Measurements from ENCODE around the gene TMEM72.
A peak's percentile ranks its signal among the peaks of the same experiment; 100 is the strongest.

TMEM72 gene

GRCh38 chr10:44929356-44930255, 18.5 kb downstream of the TMEM72 start:
- FAIRE-seq, result no peak
- TF ChIP-seq POLR2AphosphoS5 (IDR thresholded peaks at IDR 0.05; ENCODE audit: low read depth, low read length) (no peak), POU2F2 (IDR thresholded peaks at IDR 0.05; ENCODE audit: low read depth, low read length) (no peak), SPI1 (IDR thresholded peaks at IDR 0.05; ENCODE audit: low read depth, low read length) (no peak), POLR2A (IDR thresholded peaks at IDR 0.05; ENCODE audit: low read depth, low read length) (no peak), TAF1 (IDR thresholded peaks at IDR 0.05; ENCODE audit: low read depth, low read length) (no peak), PAX5 (IDR thresholded peaks at IDR 0.05; ENCODE audit: insufficient read depth, low read length, severe bottlenecking) (no peak)
- no peak for DNase-seq (ENCODE audit: insufficient read length, low spot score)

GRCh38 chr10:44930904-44931620, 19.9 kb downstream of the TMEM72 start:
- DNase-seq (ENCODE audit: insufficient read length, low spot score) (no peak), FAIRE-seq (no peak)
- no peak for TF ChIP-seq POLR2A (IDR thresholded peaks at IDR 0.05; ENCODE audit: low read depth, low read length)
- TF ChIP-seq POU2F2 (IDR thresholded peaks at IDR 0.05; ENCODE audit: low read depth, low read length), result no peak

- no peak for TF ChIP-seq POLR2AphosphoS5 (IDR thresholded peaks at IDR 0.05; ENCODE audit: low read depth, low read length)
- TF ChIP-seq TAF1 (IDR thresholded peaks at IDR 0.05; ENCODE audit: low read depth, low read length), result no peak
- no peak for DNase-seq (ENCODE audit: insufficient read length, low spot score)
- no peak for FAIRE-seq
Observed at GRCh38 chr10:44931621-44932516, 20.7 kb downstream of the TMEM72 start.

GRCh38 chr10:44932517-44933450, 21.6 kb downstream of the TMEM72 start:
- TF ChIP-seq POLR2AphosphoS5 (IDR thresholded peaks at IDR 0.05; ENCODE audit: low read depth, low read length) (no peak), POLR2A (IDR thresholded peaks at IDR 0.05; ENCODE audit: low read depth, low read length) (no peak), POU2F2 (IDR thresholded peaks at IDR 0.05; ENCODE audit: low read depth, low read length) (no peak), SPI1 (IDR thresholded peaks at IDR 0.05; ENCODE audit: low read depth, low read length) (no peak), TAF1 (IDR thresholded peaks at IDR 0.05; ENCODE audit: low read depth, low read length) (no peak), PAX5 (IDR thresholded peaks at IDR 0.05; ENCODE audit: insufficient read depth, low read length, severe bottlenecking) (no peak)
- DNase-seq (ENCODE audit: insufficient read length, low spot score), result peak; percentile 72
- FAIRE-seq, result peak; percentile 98

GRCh38 chr10:44933451-44934321, 22.5 kb downstream of the TMEM72 start:
- no peak for FAIRE-seq
- DNase-seq (ENCODE audit: insufficient read length, low spot score), result no peak
- no peak for TF ChIP-seq POLR2A (IDR thresholded peaks at IDR 0.05; ENCODE audit: low read depth, low read length)
- no peak for TF ChIP-seq POLR2AphosphoS5 (IDR thresholded peaks at IDR 0.05; ENCODE audit: low read depth, low read length)
- no peak for TF ChIP-seq TAF1 (IDR thresholded peaks at IDR 0.05; ENCODE audit: low read depth, low read length)
- TF ChIP-seq SPI1 (IDR thresholded peaks at IDR 0.05; ENCODE audit: low read depth, low read length), result no peak
- TF ChIP-seq POU2F2 (IDR thresholded peaks at IDR 0.05; ENCODE audit: low read depth, low read length), result no peak

- DNase-seq (ENCODE audit: insufficient read length, low spot score) (no peak), FAIRE-seq (no peak)
- no peak for TF ChIP-seq POU2F2 (IDR thresholded peaks at IDR 0.05; ENCODE audit: low read depth, low read length)
Observed at GRCh38 chr10:44934416-44935200, 23.5 kb downstream of the TMEM72 start.

- no peak for FAIRE-seq
Observed at GRCh38 chr10:44935201-44935965, 24.2 kb downstream of the TMEM72 start.

More at GRCh38 chr10:44935201-44935965, 24.2 kb downstream of the TMEM72 start:
- no peak for TF ChIP-seq POLR2AphosphoS5 (IDR thresholded peaks at IDR 0.05; ENCODE audit: low read depth, low read length)
- no peak for TF ChIP-seq PAX5 (IDR thresholded peaks at IDR 0.05; ENCODE audit: insufficient read depth, low read length, severe bottlenecking)
- TF ChIP-seq TAF1 (IDR thresholded peaks at IDR 0.05; ENCODE audit: low read depth, low read length), result no peak
- no peak for TF ChIP-seq POU2F2 (IDR thresholded peaks at IDR 0.05; ENCODE audit: low read depth, low read length)
- no peak for TF ChIP-seq SPI1 (IDR thresholded peaks at IDR 0.05; ENCODE audit: low read depth, low read length)
- no peak for TF ChIP-seq POLR2A (IDR thresholded peaks at IDR 0.05; ENCODE audit: low read depth, low read length)
- no peak for DNase-seq (ENCODE audit: insufficient read length, low spot score)

All from GM12891 (cell line).